GM18499 (cell line): ENCODE results near the gene C16orf96.
"Not testable (repeated sequence)": the region's sequence is repeated elsewhere in the genome, so short reads cannot be mapped to it uniquely, and the experiment has no call there.

Experiments used
- ATAC-seq: cut with Tn5 transposase; IDR thresholded peaks from one replicate; pipeline ENCODE4 v1.9.1; 2021; ENCODE audit warnings: moderate number of reproducible peaks; ENCODE audit not compliant: insufficient read depth, unreplicated experiment

The C16orf96 gene

DNA sequence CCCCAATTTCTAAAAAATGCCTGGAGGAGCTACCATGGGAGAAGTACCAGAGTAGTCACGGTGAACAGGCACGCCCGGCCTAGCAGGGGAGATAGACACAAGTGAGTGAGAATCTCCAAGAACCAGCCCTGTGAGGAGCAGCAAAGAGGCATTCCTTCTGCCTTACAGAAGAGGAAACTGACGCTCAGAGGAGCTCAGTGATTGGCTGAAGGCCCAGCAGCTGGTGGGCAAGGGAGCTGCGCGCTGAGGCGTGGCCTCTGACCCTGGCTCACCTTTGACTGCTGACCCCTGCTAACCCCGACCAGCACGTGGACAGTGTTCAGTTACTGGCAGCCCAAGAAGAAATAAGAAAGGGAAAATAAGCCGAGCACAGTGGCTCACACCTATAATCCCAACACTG, 1.8 kb downstream of the C16orf96 start:
- ATAC-seq: no peak

DNA sequence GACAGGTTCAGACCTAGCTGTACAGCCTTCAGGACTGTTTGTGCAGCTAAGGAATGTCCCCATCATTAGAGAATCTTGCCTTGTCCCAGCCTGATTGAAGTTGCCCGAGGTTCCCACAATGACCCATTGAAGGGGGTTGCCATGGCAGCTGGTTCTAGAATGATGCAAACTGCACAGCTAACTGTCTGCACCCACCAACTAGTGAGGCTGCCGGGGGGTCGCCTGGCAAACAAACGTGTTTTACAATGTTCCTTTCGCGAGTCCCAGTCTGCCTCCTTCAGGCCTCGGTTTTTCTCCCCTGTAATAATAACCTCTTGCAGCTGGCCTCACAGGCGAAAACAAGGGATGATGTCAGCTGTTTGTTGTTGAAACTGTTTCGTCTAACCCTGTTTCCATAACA, 5.5 kb downstream of the C16orf96 start:
- ATAC-seq: no peak

GRCh38 chr16:4564661-4565267, 8.6 kb downstream of the C16orf96 start:
- no peak for ATAC-seq

- ATAC-seq: no peak
Measured at GRCh38 chr16:4566144-4566543, 10.0 kb downstream of the C16orf96 start.

DNA sequence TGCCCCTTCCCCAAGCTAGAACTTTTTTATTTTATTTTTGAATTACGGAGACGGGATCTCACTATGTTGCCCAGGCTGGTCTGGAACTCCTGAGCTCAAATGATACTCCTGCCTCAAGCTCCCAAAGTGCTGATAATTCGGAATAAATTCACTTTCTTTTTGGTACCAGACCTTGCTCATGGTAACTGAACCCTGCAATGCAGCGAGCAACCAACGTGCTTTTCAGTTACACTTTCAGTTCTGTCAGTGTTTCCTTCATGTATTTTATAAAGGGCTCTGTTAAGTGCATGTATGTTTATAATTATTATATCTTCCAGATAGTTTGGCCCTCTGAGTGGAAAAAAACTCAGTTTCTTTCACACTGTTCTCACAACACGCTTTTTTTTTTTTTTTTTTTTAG, 13.9 kb downstream of the C16orf96 start:
- ATAC-seq: no peak

DNA sequence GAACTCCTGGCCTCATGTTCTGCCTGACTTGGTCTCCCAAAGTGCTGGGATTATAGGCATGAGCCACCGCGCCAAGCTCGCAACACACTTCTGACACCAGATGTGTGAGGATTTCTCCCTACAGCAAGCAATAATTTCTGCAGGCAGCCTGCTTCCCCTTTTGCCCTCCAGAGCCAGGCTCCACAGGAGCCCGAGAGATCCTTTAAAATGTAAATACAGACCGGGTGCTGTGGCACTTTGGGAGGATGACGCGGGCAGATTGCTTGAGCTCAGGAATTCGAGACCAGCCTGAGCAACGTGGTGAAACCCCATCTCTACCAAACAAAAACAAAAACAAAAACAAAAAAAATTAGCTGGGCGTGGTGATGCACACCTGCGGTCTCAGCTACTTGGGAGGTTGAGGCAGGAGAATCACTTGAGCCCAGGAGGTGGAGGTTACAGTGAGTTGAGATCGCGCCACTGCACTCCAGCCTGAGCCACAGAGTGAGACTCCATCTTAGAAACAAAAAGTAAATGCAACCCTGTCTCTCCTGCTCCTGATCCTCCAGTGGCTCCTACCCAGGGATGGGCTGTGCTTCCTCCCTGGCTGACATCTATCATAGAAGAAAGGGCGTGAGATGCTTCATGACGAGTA, 14.7 kb downstream of the C16orf96 start:
- no peak for ATAC-seq

DNA sequence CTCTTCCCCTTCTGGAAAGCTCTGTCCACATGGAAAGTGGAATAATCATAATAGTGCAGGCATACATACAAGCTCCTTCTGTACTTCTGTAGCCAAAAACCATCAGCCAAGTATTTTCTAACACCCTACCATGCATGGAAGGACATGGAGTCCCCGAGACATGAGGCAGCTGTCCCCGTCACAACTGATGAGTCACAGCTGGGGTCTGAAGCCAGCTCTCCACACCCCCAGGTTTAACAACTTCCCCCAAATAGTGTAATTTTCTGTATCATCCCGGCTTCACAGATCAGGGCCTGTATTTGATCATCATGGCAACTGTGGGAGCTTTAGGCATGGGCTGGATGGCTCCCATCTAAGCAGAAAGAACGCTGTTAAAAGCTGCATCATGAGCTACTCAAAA, 16.6 kb downstream of the C16orf96 start:
- no peak for ATAC-seq

GRCh38 chr16:4573926-4574325, 17.8 kb downstream of the C16orf96 start:
- ATAC-seq: not testable (repeated sequence)

- ATAC-seq: no peak
Measured at GRCh38 chr16:4574919-4575705, 19.0 kb downstream of the C16orf96 start.

DNA sequence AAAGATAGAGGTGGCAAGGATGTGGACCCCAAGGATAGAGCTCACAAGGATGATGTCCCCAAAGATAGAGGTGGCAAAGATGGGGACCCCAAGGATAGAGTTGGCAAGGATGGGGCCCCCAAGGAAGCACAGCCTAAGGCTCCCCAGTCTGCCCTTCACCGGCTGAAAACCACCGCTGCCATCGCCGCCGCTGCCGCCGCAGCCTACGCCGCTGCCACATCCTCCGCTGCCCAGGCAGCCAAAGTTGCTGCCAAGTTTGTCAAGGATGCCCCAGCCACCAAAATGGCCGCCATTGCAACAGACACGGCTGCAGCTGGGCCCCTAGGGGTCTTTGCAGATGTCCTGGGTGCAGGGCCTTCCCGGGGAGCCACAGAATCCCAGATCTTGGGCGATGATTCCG, 19.9 kb downstream of the C16orf96 start:
- ATAC-seq: no peak

GRCh38 chr16:4578961-4579530, 22.9 kb downstream of the C16orf96 start:
- no peak for ATAC-seq

DNA sequence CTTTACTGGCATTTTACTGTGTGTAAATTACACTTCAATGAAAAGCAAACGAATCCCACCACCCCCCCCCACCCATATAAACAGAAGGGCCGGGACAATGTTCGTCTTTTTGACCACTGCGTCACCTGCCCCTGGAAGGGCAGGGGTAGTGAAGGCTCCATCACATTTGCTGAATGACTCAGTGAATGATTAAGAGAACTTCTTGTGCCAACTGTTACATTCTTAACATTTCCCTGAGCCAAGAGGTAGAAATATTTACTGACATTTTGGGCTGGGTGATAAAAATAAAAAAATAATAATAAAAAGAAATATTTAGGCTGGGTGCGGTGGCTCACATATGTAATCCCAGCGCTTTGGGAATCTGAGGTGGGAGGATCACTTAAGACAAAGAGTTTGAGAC, 24.1 kb downstream of the C16orf96 start:
- ATAC-seq: no peak

DNA sequence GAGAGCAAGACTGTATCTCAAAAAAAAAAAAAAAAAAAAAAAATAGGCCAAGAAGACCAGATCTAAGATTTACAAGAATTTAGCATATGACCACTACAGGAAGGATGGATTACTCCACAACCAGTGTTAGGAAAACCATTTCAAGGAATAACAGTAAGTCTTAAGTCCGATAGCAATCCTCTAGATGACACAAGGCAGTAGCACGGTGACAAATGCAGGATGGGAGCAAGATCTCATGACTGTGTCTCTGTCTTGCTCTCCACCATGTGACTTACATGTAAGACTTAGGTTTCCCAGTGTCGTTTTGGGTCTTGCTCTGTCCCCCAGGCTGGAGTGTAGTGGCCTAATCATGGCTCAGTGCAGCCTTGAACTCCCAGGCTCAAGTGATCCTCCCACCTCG, 27.8 kb downstream of the C16orf96 start:
- no peak for ATAC-seq

- no peak for ATAC-seq
Measured at GRCh38 chr16:4586291-4586690, 30.2 kb downstream of the C16orf96 start.

DNA sequence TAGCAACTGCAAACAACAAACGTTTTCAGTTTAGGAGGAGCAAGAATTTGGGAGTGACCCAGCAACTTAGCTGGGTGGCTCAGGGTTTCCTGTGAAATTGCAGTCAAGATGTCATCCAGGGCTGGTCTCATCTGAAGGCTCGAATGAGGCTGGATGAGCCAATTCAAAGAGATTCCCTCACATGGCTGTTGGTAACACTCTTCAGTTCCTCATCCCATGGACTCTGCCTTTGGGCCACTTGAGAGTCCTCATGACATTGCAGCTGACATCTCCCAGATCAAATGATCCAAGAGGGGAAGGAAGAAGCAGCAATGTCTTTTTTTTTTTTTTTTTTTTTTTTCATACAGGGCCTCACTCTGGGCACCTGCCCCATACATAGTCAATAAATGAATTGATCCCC, 32.2 kb downstream of the C16orf96 start:
- ATAC-seq: no peak

GRCh38 chr16:4588961-4589360, 32.8 kb downstream of the C16orf96 start:
- no peak for ATAC-seq

- no peak for ATAC-seq
Measured at GRCh38 chr16:4591191-4591590, 35.1 kb downstream of the C16orf96 start.

DNA sequence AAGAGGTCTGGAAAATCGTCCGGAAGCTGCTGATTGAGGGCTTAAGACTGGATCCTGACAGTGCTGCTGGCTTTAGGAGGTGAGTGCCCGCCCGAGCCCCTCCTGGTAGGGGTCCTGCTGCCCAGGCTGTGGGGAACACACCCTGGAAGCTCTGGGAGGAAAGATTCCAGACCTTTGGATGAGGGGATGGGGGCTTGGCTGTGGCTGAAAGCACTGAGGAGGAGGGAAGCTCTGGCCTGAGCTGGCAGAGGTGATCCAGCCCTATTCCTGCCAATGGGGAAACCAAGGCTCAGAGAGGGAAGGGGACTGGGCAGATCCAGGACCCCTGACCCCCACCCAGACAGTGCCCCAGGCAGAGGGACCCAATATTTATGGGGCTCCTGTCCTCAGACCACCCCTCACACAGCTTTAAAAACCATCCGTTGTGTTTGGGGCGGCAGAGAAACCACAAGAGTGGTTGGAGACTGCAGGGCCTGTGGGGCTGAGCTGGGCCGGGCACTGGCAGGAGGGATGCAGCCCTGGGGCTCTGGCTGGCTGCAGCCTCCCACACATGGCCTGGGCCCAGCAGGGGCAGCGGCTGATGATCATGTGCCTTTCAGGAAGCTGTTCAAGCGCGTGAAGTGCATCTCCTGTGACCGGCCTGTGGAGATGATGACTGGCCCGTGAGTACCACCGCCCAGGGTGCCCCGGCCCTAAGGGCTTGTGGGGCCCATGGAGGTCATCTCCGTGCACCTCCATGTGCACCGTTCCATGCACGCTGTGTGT, 35.7 kb downstream of the C16orf96 start:
- ATAC-seq: no peak

- ATAC-seq: no peak
Measured at GRCh38 chr16:4593086-4593485, 36.9 kb downstream of the C16orf96 start.
